ENCODE results near the gene UBAC1.

DNA sequence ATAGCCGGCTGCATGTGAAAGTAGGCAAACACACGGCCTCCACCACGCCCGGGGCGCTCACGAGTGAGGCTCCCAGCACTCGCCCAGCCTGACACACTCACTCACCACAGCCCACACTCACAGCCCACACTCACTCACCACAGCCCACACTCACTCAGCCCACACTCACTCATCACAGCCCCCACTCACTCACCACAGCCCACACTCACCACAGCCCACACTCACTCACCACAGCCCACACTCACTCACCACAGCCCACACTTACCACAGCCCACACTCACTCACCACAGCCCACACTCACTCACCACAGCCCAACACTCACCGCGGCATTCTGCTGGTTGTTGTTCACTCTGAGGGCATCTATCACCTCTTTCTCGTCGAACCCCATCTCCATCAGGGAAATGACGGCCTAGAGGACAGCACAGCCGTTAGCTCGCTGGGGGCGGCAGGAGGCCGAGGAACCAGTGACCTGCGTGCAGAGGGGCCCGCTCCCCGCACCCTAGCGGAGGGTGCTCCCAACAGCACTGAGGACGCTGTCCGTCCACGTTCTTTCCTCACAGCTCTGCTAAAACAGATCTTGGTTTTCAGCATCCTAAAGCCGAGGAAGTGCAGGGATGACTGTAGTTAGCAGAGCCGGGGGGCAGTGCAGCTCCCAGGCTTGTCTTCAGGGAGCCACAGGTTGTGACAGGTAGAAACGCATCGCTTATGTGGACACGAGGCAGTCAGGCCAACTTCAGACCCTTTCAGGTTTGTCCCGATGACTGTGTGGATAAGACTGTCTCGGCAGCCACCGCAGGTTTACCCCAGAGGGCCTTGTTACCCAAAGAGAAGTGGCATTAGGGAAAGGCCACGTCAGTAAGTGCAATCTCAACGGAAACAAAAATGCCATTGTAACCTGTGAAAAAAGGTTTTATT is 21.6 kb downstream of the UBAC1 start:
- TF ChIP-seq POLR2A (IDR thresholded peaks at IDR 0.05): no peak
- TF ChIP-seq, protein P1, sequence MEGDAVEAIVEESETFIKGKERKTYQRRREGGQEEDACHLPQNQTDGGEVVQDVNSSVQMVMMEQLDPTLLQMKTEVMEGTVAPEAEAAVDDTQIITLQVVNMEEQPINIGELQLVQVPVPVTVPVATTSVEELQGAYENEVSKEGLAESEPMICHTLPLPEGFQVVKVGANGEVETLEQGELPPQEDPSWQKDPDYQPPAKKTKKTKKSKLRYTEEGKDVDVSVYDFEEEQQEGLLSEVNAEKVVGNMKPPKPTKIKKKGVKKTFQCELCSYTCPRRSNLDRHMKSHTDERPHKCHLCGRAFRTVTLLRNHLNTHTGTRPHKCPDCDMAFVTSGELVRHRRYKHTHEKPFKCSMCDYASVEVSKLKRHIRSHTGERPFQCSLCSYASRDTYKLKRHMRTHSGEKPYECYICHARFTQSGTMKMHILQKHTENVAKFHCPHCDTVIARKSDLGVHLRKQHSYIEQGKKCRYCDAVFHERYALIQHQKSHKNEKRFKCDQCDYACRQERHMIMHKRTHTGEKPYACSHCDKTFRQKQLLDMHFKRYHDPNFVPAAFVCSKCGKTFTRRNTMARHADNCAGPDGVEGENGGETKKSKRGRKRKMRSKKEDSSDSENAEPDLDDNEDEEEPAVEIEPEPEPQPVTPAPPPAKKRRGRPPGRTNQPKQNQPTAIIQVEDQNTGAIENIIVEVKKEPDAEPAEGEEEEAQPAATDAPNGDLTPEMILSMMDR (IDR thresholded peaks at IDR 0.05): no peak
